Forelimb muscle (tissue), 1 donor: ENCODE data around the gene FOSL1. TPM values are rescaled to one million over a fixed set of nuclear protein-coding genes. Genes with fewer than 3 reads are reported as not detected.
A peak's percentile ranks its signal among the peaks of the same experiment; 100 is the strongest.

ENCODE experiments used
- DNase-seq: peaks from one replicate; pipeline ENCODE4 v3.0.0-alpha.2; 2013; ENCODE audit warnings: low read depth
- polyA plus RNA-seq: library from polyadenylated mRNA; unstranded; fragments of 120-200 nt; gene quantifications from one replicate; pipeline ENCODE4 v1.2.1, GENCODE V29; 2013; ENCODE audit not compliant: insufficient read length

FOSL1 gene
- polyA plus RNA-seq, 1 donor, result not detected

DNA sequence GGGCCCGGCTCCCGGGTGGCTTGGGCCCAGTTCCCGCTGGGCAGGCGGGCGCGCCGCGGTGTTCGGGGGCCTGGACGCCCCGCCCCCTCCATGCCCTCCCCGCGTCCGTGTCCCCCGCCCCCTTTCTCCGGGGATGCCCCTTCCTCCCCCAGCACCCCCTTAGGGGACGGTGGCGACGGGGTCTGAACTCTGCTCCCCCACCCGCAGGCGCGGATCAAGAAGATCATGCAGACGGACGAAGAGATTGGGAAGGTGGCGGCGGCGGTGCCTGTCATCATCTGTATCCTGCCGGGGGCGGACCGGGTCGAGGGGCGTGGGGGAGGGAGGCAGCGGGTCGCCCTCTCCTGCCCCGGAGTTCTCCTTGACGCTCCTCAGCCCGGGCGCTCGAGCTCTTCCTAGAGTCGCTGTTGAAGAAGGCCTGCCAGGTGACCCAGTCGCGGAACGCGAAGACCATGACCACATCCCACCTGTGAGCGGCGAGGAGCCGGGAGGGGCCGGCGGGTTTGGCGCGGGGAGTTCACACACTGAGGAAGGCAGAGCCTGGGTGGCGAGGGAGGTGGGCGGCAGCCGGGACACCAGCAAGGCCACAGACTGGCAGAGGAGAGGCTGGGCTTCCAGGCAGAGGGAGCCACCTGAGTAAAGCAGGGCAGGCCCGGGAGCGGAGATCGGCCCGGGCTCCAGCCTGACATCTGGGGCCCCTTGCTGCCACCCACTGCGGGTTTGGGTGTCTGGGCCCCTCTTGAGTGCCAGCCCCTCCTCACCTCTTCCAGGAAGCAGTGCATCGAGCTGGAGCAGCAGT lies 19.6 kb upstream of the FOSL1 start:
- DNase-seq, result no peak

DNA sequence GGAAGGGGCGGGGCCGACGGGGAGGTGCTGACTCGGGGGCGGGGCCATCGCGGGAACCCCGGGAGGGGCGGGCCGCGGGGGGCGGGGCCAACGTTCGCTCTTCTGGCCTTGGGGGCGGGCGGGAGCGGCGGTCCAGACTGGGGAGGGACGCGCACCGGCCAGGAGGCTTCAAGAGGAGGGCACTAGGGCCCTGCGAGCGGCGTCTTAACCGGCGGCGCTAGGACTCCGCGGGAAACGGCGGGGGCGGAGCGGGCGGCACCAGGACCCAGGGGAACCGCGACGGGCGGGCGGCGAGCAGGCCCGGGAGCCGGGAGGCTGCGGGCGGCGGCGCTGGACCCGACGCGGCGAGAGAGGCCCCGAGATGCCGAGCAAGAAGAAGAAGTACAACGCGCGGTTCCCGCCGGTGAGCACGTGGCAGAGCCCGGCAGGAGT lies 19.0 kb upstream of the FOSL1 start, which contains the start of gene DRAP1:
Gene DRAP1 (plus strand): TSS at position 286 of the 432 bp plus-strand sequence. CDS start 76 bp downstream, at position 362.
- peak; percentile 83 for DNase-seq

DNA sequence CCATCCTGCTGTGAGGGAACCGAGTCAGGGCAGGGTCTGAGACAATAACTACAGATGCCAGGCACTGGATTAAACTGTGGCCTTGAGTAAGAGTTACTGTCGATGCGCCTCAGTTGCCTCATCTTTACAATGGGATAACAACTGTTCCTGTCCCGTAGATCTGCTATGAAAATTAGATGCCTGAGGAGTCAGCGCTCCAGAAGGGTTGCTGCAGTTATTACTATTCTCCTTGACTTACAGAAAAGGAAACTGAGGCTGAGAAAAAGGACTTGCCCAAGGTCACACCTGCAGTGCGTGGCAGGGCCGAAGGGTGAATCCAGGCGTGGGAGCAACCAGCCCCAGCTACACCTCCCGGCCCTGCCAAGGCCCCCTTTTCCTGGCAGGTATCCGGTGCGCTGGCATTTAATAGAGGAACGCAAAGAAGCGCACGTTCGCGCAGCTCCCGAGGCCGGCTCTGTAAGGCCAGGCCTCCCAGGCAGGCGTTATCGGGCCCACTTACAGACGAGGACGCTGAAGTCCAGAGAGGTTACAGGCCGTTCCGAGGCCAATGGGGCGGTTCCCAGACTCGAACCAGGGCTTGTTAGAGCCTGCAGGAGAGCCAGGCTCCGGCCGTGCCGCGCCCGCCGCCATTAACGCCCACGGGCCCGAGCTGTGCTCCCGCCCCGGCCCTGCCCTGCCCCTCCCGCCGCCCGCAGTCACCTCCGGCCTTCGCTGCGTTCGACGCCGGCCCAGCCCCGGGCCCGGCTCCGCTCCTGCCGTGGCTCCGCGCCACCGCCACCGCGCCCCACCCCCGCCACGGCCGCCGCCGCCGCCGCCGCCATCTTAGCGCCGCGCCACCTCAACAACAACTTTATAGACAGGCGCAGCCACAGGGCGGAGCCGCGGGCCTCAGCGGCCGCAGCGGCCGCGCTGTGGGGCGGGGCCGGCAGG lies 18.3 kb upstream of the FOSL1 start, which contains the start of gene C11orf68:
Gene C11orf68 (minus strand): TSS at position 852 of the 930 bp plus-strand sequence. CDS start 31 bp downstream, at position 821.
- peak; percentile 72 for DNase-seq

DNA sequence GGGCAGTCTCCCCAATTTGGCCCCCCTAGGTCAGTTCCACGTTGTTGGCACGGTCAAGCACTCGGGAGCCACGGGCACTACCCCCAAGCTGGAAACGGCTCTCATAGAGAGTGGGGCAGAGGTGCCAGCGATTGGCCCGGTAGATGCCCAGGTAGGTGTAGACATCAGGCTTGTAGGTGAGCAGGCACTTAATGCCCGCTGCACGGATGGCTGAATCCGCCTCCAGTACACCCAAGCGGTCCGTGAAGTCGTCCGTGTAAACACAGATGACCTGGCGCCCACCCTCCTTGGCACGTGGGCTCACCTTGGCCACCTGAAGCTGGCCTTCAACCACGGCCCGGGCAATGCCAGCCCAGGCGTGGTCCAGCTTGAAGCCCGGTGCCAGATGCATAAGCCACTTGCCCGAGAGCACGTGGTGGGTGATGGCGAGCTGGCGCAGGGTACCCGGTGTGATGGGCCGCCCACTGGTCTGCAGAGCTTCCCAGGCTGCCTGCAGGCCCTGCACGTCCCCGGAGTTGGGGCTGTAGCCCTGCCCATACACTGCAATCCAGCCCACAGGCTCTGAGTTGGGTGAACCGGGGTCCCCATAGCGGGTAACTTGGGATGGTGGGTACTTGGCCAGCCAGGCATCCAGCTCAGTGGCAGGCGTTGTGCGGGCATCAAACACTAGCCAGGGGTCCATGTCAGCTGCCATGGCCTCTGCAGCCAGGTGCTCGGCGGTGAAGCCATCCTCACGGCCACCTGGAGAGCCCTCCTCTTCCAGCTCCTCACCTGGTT lies 17.4 kb upstream of the FOSL1 start:
- no peak for DNase-seq

DNA sequence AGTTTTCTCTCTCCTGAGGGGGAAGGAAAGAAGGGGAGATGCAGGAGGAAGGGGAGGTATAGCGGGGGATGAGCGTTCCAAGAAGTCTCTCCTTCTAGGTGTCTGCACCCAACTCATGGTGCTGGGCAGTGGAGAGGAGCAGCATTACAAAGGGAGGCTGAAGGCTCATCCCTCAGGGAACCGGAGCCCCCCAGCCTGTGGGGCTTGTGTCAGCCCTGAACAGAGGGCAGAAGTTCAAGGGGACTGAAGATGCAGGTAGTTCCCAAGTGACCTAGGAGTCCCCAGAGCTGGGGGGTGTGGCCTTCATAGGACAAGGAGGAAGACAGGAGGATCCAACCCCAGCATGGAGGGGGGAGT lies 16.9 kb upstream of the FOSL1 start:
- DNase-seq, result no peak

DNA sequence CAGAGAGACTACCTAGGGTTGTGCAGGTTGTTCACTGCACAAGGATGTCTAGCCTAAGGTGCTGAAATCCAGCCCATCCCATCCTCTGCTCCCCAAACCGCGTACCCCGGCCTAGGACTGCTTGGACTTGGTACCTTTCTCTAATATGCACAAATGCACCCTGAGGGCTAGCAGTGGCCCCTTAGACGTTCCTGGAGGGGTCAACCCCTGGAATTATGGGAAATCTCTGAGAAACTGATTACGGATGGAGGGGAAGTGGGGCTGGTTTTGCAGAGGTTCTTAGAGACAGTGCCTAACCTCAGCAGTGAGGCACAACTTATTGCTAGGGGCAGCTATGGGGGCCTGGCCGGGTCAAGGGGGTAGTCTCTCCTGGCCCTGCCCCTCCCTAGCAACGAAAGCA lies 16.2 kb upstream of the FOSL1 start:
- no peak for DNase-seq

DNA sequence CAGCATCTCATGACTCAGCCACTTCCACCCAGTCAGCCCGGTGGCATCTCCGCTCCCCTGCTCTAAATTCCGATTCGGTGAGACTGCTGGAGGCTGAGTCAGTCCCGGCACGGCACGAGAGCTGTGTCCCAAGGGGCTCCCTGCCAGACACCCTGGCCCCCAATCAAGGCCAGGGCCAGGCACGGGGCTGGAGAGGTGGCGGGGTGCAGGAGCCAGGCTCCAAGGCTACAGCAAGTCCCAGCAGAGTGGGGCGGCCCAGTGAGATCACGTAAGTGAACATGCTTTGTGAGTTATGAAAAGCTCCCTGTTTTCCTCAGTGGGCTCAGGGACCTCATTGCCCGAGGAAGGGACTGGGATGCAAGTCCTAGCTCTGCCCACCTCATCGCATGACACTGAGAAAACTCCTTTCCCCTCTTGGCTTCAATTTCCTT lies 15.6 kb upstream of the FOSL1 start:
- DNase-seq, result no peak

DNA sequence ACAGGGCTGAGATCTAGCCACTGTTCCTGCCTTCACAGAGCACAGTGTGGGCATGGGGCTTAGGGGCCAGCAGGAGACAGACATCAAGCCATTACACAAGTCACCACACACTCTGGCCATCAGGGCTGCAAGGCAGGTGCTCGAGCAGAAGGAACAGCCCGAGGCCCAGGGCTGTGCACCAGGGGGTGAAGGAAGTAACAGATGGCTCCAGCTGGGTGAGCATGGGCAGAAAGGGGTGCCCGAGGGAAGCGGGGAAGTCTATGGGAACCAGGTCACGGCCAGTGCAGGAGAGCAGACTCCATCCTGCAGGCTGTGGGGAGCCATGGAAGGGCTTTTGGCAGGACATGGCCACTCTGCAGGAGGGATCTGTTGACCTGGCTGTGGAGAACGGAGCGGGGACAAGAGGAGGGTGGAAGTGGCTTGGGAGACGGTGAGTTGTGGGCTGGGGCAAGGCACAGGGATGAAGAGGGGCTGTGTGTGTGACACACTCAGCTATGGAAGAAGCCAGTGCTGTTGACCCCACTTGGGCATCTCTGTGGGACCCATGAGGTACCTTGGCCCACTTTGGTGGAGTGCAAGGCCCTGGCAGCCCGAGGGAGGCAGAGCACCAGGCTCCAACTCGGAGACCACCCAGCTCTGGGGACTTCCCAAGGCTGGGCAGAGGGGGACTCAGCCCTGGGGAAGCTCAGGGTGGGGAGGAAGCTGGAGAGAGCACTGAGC lies 15.1 kb upstream of the FOSL1 start:
- no peak for DNase-seq

DNA sequence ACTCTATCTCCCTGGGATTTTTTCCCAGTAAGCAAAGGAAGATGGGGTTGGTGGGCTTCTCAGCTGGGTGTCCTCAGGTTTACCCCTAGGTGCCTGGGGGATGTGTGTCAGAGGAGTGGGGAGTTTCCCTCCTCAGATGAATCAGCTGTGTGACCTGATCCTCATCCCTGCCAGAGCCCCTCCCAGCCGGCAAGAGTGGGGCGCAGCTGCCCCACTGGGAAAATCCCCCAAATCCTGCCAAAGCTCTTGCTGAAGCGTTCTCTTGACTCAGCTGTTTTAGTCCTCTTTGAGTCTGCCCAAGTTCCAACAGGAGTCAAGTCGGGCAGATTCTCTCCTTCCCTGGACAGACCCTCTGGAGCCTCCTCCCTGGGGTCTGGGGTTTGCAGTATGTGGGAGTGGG lies 12.7 kb upstream of the FOSL1 start:
- no peak for DNase-seq

DNA sequence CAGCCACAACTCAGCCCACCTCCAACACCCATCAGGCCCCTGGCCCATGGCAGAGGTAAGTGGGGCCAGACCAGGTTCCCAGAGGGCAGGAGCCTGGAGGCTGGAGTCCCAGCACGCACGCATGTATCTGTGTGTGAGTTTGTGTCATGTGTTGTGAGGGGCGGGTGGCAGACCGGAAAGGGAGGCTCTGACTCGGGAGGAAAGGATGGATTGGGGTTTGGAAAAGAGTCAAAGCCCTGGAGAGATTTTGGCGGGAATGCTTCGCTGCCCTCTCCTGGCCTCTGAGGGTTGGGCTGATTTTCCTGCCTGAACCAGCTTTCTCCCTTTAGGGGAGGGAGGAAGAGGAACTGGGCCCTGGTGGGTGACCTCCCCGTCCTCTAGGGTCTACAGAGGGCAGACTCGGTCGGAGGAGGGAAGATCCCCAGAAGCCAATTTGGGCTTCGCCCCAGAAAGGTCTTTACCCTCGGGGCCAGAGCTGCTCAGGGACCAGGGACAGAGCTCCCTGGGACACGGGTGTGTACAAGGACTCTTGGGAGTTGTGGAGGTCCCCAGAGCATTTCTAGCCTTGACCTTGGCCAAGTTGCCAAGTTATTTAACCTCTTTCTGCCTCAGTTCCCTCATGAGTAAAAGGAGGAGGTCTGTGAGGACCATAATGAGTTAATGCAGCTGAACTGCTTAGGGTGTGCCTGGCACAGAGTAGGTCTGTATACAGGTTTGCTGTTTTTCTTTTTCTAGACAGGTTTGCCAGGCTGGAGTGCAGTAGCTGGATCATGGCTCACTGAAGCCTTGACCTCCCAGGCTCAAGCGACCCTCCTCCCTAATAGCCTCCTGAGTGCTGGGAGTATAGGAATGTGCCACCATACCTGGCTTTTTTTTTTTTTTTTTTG lies 11.7 kb upstream of the FOSL1 start:
- no peak for DNase-seq

DNA sequence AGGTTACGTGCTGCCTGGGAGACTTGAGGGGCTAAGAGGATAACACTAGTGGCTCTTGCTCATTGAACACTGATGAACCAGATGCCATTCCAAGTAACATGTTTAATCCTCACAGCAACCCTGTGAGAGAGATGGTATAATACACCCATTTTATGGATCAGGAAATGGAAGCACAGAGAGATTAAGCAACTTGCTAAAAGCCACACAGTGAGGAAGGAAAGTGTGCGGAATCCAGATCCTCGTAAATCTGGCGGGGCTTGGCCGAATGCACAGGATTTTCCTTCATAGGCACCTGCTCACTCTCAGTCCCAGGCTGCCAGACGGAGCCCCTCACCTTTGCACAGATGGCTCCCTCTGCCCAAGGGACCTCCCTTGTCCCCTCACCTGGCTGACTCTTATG lies 7.7 kb upstream of the FOSL1 start:
- no peak for DNase-seq

DNA sequence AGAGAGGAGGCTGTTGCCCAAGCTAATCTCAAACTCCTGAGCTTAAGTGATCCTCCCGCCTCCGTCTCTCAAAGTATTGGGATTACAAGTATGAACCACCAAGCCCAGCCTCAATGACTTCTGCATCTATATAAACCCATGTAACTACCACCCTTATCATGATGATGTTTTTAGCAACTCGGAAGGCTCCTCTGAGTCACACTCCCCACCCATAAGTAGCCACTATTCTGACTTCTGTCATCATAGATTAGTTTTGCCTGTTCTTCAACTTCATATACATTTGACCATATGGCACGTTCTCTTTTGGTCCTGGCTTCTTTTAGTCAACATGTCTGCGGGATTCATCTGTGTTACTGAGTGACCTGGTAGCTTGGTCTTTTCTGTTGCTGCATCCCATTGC lies 6.4 kb upstream of the FOSL1 start:
- DNase-seq, result no peak

DNA sequence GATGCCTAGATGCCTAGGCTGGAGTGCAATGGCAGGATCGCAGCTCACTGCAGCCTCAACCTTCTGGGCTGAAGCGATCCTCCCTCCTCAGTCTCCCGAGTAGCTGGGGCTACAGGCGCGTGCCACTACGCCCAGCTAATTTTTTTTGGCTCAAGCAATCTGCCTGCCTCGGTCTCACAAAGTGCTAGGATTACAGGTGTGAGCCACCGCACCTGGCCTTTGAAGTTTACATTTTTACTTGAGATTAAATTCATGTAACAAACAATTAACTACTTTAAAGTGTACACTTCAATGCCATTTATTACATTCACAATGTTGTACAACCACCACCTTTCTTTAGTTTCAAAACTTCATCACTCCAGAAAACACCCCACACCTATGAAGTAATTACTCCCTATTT lies 3.5 kb upstream of the FOSL1 start:
- DNase-seq, result no peak

DNA sequence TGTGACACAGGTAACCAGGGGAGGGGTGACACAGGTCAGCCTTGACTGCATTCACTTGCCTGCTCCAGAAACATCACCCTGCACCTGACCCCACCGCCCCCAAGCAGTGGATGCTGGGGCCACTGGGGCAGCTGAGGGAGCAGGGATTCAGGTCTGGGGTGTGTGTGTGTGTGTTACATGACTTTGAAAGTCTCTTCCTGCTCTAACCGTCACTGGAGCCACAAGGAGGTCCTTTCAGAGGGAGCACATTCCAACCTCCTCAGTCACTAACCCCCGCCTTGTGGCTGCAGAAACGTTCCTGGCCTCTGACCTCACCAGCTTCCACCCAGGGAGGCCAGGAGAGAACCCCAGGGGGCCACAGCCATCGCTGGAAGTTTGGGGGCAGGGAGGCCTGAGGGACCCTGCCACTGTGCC lies 2.9 kb upstream of the FOSL1 start:
- no peak for DNase-seq

DNA sequence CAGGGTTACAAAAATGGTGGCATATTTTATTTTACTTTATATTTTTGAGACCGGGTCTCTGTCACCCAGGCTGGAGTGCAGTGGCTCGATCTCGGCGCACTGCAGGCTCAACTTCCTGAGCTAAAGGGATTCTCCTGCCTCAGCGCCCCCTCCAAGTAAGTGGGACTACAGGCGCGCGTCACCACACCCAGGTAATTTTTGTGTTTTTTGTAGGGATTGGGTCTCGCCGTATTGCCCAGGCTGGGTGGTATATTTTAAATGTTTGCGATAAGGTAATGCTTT lies 652 bp upstream of the FOSL1 start:
- DNase-seq, result no peak

DNA sequence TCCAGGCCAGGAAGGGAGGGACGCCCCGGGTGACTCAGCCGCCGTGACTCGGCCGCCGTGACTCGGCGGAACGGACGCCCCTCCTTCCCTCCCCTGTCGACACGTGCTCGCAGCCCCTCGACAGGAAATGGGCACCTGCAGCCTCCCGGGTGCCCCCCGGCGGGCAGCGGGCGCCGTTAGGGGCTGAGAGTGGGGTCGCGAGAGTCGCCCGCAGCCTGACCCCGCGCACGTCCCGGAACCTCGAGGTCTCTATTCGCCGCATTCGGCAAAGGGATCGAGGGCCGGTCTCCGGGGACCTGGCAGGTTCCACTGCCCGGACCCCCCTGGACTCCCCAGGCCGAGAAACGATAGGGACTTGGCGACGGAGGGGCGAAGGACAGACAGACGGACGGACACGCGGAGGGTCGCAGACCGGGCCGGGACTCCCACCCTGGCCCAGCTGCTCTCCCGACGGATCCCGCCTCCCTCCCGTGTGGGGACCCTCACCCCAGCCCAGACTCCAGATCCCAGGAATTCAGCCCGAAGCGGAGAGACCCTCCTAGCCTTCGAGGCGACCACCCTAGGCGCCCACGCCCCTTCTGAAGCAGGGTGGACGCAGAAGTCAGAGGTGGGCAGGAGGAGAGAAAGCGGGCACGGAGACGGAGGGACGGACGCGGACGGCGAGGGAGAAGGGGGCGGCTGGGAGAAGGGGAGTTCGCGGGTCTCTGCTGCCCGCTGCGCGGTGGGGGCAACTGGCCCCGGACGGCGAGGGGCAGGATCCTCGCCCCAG lies 648 bp downstream of the FOSL1 start:
- DNase-seq, result no peak

DNA sequence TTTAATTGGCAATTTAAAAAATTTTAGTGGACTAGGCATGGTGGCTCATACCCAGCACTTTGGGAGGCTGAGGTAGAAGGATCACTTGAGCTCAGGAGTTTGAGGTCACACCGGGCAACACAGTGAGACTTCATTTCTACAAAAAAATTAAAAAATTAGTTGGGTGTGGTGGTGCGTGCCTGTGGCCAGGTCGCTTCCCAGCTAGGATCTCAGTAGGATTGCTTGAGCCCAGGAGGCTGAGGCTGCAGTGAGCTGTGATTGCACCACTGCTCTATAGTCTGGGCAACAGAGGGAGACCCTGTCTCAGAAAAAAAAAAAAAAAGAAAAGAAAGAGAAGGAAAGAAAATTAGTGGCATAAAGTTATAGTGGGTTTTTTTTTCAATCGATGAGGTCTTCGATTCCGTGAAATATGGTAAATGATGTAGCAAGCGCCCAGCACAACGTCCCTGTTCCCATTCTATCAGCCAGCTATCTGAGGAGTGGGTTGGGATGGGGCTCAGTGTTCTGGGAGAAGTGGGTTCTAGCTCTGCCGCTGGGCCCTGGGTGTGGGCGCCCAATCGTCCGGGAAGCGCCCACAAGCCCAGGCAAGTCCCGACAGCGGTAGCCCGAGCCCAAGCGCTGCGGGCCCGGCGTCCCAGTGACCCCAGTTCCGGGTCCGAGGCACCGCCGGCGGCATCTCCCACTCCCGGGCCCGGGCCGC lies 1.4 kb downstream of the FOSL1 start:
- no peak for DNase-seq

DNA sequence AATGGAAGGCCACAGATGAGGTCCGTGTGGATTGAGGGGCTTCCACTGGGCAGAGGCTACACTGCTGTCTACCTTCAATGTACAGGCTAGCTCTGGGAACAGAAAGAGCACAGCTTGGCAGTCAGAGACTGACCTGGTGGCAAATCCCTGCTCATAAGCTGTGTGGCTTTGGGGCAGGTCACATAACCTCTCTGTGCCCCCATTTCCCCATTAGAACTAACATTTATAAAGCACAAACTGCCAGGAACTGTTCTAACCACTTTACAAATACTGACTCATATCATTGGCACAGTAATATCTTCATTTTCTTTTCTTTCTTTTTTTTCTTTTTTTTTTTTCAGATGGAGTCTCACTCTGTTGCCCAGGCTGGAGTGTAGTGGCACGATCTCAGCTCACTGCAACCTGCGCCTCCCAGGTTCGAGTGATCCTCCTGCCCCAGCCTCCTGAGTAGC lies 3.1 kb downstream of the FOSL1 start:
- no peak for DNase-seq
